Fibroblast of lung (primary cell): Measurements from ENCODE around the gene AP5B1.

Experiments used
- CTCF ChIP-seq, 2 donors: IDR thresholded peaks in 1 of 2; conservative IDR thresholded peaks in 1 of 2; 1 replicate in 1 of 2; 2 replicates in 1 of 2; pipeline ENCODE4 v1.5.1; 2011 to 2012; ENCODE audit warnings: low read length in 2 of 2, control low read depth in 1 of 2, inconsistent platforms in 1 of 2, low read depth in 1 of 2, mild to moderate bottlenecking in 1 of 2
- EZH2 ChIP-seq: IDR thresholded peaks from 2 replicates; pipeline ENCODE4 v1.5.1; 2012; ENCODE audit warnings: low read length, control low read depth, mild to moderate bottlenecking; ENCODE audit errors: missing control alignments

DNA sequence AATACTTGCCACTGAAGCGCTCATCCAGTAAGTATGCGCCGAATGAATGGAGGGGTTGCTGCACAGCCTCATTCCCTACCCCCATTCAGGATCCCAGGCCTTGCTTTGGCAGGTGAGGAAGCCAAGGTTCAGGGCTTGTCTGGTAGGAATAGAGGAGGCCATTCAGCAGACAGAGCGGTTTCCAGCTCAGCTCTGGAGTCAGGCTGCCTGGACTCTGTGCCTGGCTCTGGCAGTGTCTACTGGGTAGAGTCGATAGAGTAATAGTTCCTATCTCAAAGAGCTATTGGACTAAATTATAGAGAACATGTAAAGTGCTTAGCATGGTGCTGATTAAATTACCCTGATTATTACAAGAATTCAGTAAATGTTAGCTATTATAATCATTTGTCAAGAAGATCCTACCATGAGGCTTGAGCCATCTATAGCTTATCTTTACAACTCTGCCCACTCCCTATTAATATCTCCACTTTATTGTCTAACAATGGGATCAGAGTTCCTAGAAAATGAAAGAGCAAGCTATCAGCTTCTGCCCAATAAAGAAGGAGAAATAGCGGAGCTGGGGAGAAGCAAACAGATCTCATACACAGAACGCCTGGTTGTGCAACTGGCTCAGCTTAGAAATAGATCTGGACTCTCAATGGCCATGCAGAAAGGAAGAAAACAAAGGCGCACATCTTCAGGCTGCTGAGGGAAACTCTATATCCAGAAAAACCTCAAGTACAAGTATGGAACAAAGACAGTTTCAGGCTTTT, 46.4 kb upstream of the AP5B1 start:
- TF ChIP-seq CTCF (conservative IDR thresholded peaks at IDR 0.05 in 1 of 2, IDR thresholded peaks at IDR 0.05 in 1 of 2; ENCODE audit: low read depth in 1 of 2, low read length in 2 of 2) (no peak), EZH2 (no peak)
